T-helper 2 cell treated with Interferon-gamma antibody and Interleukin-4, amounts not matched to agents 5 μg/mL and 100 μg/mL, for 36 hours (primary cell): ENCODE measurements around the gene CXorf58.
"Not testable (repeated sequence)": the region's sequence is repeated elsewhere in the genome, so short reads cannot be mapped to it uniquely, and the experiment has no call there.

Experiments
- DNase-seq: peaks from one replicate; pipeline ENCODE4 v3.0.0; 2021; ENCODE audit warnings: low spot score
- H3K27ac Mint-ChIP-seq: one replicate; pipeline ENCODE4 v1.8.0; 2021; ENCODE audit warnings: mild to moderate bottlenecking, mixed read lengths
- H3K27me3 Mint-ChIP-seq: one replicate; pipeline ENCODE4 v1.8.0; 2021; ENCODE audit warnings: low read depth, mixed read lengths
- H3K36me3 Mint-ChIP-seq: one replicate; pipeline ENCODE4 v1.8.0; 2021; ENCODE audit warnings: low read depth, mixed read lengths
- H3K4me1 Mint-ChIP-seq: one replicate; pipeline ENCODE4 v1.8.0; 2021; ENCODE audit warnings: low read depth, mixed read lengths
- H3K4me3 Mint-ChIP-seq: one replicate; pipeline ENCODE4 v1.8.0; 2022; ENCODE audit warnings: mild to moderate bottlenecking, moderate library complexity, mixed read lengths
- H3K9me3 Mint-ChIP-seq: one replicate; pipeline ENCODE4 v1.8.0; 2021; ENCODE audit warnings: mixed read lengths

Gene CXorf58

DNA sequence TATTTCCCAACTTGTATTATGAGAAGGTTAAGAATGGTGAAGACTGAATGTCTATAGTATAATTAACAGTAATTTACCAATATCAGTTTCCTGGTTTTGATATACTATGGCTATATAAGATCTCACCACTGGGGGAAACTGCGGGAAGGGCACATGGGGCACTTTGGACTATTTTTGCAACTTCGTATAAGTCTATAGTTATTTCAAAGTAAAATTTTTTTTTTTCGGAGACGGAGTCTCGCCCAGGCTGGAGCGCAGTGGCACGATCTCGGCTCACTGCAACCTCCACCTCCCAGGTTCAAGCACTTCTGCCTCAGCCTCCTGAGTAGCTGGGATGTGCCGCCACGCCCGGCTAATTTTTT is 46.1 kb downstream of the CXorf58 start:
- DNase-seq: no peak
- peaks cover 23% of the 10 kb centered on the region for H3K4me1 Mint-ChIP-seq
- H3K27ac Mint-ChIP-seq: peak overlapping the region; percentile 98
- H3K9me3 Mint-ChIP-seq: no peaks in the 10 kb centered on the region
- peaks cover 2% of the 10 kb centered on the region for H3K36me3 Mint-ChIP-seq
- H3K4me3 Mint-ChIP-seq: peak overlapping the region; percentile 94
- no peaks in the 10 kb centered on the region for H3K27me3 Mint-ChIP-seq

DNA sequence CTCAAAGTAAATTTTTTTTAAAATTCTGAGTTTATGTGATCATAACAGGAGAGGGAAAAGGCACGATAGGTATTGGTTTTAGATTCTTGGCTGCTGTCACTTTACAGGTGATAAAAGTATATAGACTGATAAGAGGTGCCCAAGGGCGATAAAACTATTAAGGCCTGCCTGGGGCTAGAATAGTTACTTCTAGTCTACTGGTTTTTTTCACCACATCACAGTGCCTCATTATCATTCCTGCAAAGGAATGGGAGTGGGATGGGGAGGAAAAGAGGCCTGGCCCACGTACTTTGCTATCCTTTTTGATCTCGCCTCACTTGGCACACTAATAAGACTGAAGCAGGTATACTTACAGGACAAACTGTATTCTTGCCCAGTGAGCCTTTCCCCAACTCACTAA is 46.6 kb downstream of the CXorf58 start:
- Mint-ChIP-seq H3K4me3 (no peak overlapping the region), H3K36me3 (peaks cover 2% of the 10 kb centered on the region), H3K4me1 (peaks cover 25% of the 10 kb centered on the region), H3K27ac (peak overlapping the region; percentile 20), H3K27me3 (no peaks in the 10 kb centered on the region), H3K9me3 (no peaks in the 10 kb centered on the region)
- no peak for DNase-seq

DNA sequence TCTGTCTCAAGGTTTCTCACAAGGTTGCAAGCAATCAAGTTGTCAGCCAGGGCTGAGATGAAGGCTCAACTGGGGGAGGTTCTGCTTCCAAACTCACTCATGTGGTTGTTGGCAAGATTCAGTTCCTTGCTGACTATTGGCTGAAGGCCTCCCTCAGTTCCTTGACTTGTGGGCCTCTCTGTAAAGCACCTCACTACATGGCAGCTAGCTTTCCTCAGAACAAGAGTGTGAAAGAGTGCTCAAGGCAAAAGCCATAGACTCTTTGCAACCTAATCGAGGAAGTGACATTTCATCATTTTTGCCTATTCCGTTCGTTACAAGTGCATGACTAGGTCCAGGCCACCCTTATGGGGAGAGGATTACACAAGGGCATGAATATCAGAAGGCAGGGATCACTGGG is 52.0 kb downstream of the CXorf58 start:
- H3K36me3 Mint-ChIP-seq: no peaks in the 10 kb centered on the region
- H3K27me3 Mint-ChIP-seq: no peaks in the 10 kb centered on the region
- no peaks in the 10 kb centered on the region for H3K9me3 Mint-ChIP-seq
- peak overlapping the region; percentile 49 for H3K4me3 Mint-ChIP-seq
- peak overlapping the region; percentile 80 for H3K27ac Mint-ChIP-seq
- H3K4me1 Mint-ChIP-seq: peaks cover 16% of the 10 kb centered on the region
- DNase-seq: peak; percentile 7

DNA sequence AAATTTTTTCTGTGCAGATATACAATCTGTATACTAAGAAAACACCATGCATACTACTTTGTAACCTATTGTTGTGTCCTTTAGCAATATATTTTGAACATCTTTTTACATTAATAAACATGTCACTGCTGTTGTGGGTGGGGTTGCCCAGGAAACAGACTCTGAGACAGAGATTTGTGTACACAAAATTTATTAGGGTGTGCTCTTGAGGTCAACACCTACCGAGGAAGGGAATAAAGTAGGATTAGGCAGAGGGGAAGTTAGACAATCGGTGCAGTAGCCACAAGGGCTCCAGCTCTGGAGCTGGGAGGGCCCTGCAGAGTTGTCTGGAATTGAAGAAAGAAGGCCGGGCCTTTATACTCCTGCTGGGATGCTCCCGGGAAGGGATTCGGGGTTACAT is 56.4 kb downstream of the CXorf58 start:
- no peaks in the 10 kb centered on the region for H3K9me3 Mint-ChIP-seq
- H3K4me1 Mint-ChIP-seq: peaks cover 8% of the 10 kb centered on the region
- no peak overlapping the region for H3K27ac Mint-ChIP-seq
- H3K36me3 Mint-ChIP-seq: no peaks in the 10 kb centered on the region
- no peaks in the 10 kb centered on the region for H3K27me3 Mint-ChIP-seq
- H3K4me3 Mint-ChIP-seq: no peak overlapping the region
- DNase-seq: no peak

DNA sequence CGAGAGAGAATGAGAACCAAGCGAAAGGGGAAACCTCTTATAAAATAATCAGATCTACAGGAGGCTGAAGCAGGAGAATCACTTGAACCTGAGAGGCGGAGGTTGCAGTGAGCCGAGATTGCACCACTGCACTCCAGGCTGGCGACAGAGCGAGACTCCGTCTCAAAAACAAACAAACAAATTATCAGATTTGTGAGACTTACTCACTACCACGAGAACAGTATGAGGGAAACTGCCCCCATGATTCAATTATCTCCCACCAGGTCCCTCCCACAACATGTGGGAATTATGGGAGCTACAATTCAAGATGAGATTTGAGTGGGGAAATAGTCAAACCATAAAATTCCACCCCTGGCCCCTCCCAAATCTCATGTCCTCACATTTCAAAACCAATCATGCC is 57.8 kb downstream of the CXorf58 start:
- not testable (repeated sequence) for H3K27me3 Mint-ChIP-seq, H3K36me3 Mint-ChIP-seq, H3K9me3 Mint-ChIP-seq, H3K4me3 Mint-ChIP-seq, DNase-seq, H3K4me1 Mint-ChIP-seq, H3K27ac Mint-ChIP-seq

DNA sequence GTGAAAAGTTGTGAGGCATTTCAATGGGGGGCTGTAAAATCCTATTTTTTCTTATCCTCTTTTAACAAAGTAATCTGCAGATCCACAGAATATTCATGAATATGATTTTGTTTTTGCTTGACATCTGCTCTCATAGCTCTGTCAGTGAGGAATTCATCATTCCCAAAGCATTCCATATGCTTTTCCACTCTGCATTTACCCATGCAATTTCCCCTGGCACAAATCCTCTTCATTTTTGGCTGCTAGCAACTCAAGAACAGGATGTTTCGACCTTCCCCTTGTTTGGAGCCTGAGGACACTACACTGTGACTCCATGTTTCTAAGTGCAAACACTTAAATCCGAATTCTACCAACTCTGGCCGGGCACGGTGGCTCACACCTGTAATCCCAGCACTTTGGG is 70.7 kb downstream of the CXorf58 start:
- peaks cover 8% of the 10 kb centered on the region for H3K36me3 Mint-ChIP-seq
- no peaks in the 10 kb centered on the region for H3K9me3 Mint-ChIP-seq
- no peak overlapping the region for H3K4me3 Mint-ChIP-seq
- H3K27ac Mint-ChIP-seq: no peak overlapping the region
- DNase-seq: no peak
- no peaks in the 10 kb centered on the region for H3K4me1 Mint-ChIP-seq
- H3K27me3 Mint-ChIP-seq: no peaks in the 10 kb centered on the region

DNA sequence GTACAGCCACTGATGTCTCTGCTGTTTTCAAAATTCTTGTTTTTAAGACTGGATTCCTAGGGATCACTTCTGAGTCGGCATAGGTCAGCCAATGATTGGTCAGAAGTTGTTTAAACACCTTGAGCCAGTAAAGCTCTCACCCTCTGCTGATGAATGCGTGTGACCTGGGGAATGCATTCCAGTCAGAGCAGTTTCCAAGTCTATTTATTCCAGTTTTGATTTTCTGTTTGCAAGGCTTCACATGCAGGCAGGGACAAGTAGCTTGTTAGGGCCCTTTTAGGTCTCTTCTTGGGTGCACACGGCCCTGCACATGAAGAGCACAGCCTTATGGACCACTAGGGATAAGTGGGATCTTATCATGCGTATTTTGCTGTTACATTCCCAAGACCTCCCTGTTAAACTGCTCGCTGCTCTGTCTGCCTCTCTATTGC is 72.2 kb downstream of the CXorf58 start:
- H3K4me1 Mint-ChIP-seq: no peaks in the 10 kb centered on the region
- no peaks in the 10 kb centered on the region for H3K9me3 Mint-ChIP-seq
- no peak overlapping the region for H3K27ac Mint-ChIP-seq
- H3K4me3 Mint-ChIP-seq: no peak overlapping the region
- no peak for DNase-seq
- no peaks in the 10 kb centered on the region for H3K27me3 Mint-ChIP-seq
- H3K36me3 Mint-ChIP-seq: peaks cover 11% of the 10 kb centered on the region

DNA sequence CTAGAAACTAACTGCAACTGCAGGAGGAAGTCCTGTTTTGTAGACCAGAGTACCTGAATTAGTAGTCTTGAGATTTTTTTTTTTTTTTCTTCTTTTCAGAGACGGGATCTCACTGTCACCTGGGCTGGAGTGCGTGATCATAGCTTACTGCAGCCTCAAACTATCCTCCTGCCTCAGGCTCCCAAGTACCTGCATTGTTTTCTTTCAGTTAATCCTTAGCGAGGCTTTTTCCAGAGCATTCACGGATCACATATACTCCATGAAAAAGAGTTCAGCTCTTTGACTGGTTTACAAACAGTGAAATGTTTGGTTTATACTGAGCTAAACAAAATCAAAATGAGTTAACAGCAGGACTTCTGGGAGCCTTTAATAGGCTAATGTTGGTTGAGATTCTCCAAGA is 73.4 kb downstream of the CXorf58 start:
- peaks cover 14% of the 10 kb centered on the region for H3K36me3 Mint-ChIP-seq
- H3K27ac Mint-ChIP-seq: no peak overlapping the region
- no peak overlapping the region for H3K4me3 Mint-ChIP-seq
- H3K9me3 Mint-ChIP-seq: no peaks in the 10 kb centered on the region
- DNase-seq: no peak
- no peaks in the 10 kb centered on the region for H3K27me3 Mint-ChIP-seq
- H3K4me1 Mint-ChIP-seq: peaks cover 2% of the 10 kb centered on the region

DNA sequence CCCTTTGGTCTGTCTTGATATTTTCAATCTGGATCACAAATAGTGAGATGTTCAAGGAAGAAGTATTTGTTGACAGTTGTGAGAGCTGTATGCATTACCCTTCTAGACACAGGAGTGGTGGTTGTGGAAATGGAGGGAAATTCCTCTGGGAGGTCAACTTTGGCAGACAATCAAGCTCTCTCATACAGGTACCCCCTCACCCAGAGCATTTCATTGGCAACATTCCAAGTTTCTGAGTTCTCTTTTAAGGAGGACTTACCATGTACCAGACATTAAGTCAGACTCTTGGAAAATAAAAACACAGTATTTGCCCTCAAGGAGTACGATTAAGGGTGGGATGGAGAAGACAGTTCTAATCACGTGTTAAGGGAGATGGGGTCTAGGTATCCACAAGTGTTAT is 73.9 kb downstream of the CXorf58 start:
- Mint-ChIP-seq H3K9me3 (no peaks in the 10 kb centered on the region), H3K4me3 (no peak overlapping the region), H3K36me3 (peaks cover 18% of the 10 kb centered on the region), H3K27ac (no peak overlapping the region), H3K27me3 (no peaks in the 10 kb centered on the region), H3K4me1 (peaks cover 2% of the 10 kb centered on the region)
- DNase-seq: no peak

DNA sequence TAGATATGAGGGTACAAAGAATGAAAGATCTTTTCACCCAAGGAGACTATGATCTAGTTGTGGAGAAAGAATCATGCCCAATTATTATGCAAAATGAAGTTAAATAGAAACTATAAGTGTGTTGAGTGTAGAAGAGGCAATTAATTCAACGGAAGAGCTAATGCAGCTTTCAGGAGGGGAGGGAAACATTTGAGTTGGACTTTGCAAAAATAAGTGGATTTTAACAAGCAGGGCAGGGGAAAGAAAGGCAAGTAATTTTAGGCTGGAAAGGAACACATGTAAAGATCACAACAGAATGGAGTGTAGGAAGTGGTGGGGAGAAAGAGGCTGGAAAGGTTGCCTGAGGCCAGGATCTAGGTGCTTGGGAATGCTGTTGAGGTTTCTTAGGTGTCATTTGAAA is 75.1 kb downstream of the CXorf58 start:
- Mint-ChIP-seq H3K27me3 (no peaks in the 10 kb centered on the region), H3K27ac (no peak overlapping the region), H3K36me3 (peaks cover 20% of the 10 kb centered on the region)

More for the DNA sequence above, 75.1 kb downstream of the CXorf58 start:
- Mint-ChIP-seq H3K4me1 (peaks cover 2% of the 10 kb centered on the region), H3K9me3 (no peaks in the 10 kb centered on the region), H3K4me3 (no peak overlapping the region)
- DNase-seq: no peak
